B cell (primary cell): ENCODE measurements around the gene ACP1.

Source experiments
- CTCF ChIP-seq: fragments of 200-600 bp; IDR thresholded peaks from one replicate; pipeline ENCODE4 v1.8.0; 2022; ENCODE audit warnings: antibody characterized with exemption, mild to moderate bottlenecking
- EZH2 ChIP-seq: IDR thresholded peaks from 2 replicates; pipeline ENCODE4 v1.6.1; 2012; ENCODE audit warnings: borderline replicate concordance, low read depth, mild to moderate bottlenecking, moderate library complexity, low read length; ENCODE audit not compliant: insufficient read depth, poor library complexity, severe bottlenecking

GRCh38 chr2:228518-229278 lies 36.0 kb upstream of the ACP1 start:
- TF ChIP-seq CTCF, result no peak
- TF ChIP-seq EZH2, result no peak
